Hematopoietic multipotent progenitor cell treated with erythropoietin and hydrocortisone succinate and interleukin-3 and kit ligand, for 17 days (in vitro differentiated cells): ENCODE measurements around the gene HERPUD2.

Experiments
- DNase-seq: peaks from one replicate; pipeline ENCODE4 v3.0.0-alpha.2; 2015; ENCODE audit warnings: low spot score

The HERPUD2 gene, protein sequence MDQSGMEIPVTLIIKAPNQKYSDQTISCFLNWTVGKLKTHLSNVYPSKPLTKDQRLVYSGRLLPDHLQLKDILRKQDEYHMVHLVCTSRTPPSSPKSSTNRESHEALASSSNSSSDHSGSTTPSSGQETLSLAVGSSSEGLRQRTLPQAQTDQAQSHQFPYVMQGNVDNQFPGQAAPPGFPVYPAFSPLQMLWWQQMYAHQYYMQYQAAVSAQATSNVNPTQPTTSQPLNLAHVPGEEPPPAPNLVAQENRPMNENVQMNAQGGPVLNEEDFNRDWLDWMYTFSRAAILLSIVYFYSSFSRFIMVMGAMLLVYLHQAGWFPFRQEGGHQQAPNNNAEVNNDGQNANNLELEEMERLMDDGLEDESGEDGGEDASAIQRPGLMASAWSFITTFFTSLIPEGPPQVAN

GRCh38 chr7:35694784-35695472, at the start of gene HERPUD2:
HERPUD2 (minus strand) TSS chr7:35695135; CDS start chr7:35694330, 805 bp downstream.
- peak; percentile 88 for DNase-seq

DNA sequence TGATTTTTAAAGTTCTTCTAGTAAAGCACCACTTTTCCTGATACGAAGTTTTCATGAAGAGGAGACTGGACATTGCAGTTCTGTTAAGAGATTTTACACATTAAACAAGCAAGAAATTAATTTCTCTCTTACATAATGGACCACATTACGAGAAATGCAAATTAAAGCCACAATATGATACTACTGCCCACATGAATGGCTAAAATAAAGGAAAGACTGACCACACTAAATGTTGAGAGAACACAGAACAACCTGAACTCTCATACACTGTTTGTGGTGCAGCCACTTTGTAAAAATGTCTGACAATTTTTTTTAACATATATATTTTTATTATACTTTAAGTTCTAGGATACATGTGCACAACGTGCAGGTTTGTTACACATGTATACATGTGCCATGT, 44.0 kb upstream of the HERPUD2 start:
- no peak for DNase-seq

DNA sequence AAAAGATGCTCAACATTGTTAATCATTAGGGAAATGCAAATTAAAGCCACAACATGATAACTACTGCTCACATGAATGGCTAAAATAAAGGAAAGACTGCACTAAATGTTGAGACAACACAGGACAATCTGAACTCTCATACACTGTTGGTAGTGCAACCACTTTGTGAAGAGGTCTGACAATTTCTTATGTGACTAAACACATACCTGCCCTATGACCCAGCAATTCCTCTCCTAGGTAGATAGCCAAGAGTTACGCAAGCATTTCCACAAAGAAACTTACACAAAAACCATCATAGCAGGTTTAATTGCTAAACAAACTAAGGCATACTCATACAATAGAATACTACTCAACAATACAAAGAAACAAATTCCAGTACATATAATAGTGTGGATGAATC, 41.8 kb upstream of the HERPUD2 start:
- DNase-seq: no peak

- DNase-seq: no peak
Observed at GRCh38 chr7:35735396-35735795, 40.5 kb upstream of the HERPUD2 start.

GRCh38 chr7:35734001-35734483, 39.1 kb upstream of the HERPUD2 start:
- DNase-seq: no peak

GRCh38 chr7:35731349-35731748, 36.4 kb upstream of the HERPUD2 start:
- no peak for DNase-seq

DNA sequence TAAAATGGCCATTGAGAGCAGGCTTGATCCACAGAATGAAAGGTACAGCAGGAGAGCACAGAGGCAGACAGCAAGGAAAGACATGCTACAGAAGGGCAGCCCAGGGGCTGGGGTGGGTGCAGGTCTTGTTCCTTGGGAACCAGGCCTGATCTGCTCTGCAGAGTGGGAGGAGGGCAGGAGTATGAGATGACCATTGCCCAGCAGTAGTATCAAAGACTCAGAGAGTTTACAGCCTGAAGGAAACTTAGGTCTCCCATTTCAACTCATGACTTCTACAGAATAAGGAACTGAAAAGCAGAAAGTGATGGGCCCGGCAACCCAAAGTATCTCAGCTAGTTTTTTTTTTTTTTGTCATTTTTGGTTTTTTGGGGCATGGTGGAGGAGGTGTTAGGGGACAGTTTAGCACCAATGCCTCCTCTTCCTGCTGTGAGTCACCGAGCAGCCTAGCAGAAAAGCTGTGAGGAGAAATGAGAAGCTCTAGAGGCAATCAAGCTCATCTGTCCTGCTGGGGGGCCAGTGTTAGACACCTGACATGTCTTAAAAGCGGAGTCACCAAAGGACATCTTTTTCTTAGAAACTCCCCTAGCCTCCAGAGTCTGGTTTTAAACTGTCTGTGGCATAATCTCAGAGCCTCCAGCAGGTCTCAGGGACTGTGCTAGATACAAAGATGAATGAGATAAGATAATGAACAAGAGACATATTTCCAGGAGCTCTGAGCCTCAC, 34.3 kb upstream of the HERPUD2 start:
- no peak for DNase-seq

DNA sequence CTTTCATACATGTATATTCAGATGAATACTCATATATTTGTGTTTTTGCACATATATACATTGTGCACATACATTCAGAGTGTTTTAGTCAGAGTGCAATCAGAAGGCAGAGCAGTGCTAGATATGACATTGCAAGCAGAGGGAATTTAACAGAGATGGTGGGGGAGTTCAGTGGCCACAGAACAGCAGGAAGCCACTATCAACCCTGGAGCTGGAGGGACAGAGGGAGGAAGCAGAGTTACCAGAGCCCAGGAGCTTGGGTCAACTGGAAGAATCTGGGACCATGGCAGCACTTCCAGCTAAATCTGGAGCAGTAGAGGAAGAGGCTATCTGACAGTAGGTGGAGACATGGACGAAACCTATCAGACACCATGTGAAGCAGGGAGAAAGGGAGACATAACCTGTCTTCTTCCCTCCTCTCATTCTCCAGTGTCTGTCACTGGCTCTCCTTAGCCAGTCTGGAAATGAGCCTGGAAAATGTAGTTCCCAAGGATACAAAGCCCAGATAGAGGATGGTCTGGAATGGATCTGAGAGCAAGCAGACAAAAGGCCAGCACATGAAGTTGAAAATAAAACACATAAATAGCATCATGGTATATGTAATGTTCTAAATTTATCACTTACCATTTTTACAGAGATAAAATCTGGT, 33.6 kb upstream of the HERPUD2 start:
- no peak for DNase-seq

DNA sequence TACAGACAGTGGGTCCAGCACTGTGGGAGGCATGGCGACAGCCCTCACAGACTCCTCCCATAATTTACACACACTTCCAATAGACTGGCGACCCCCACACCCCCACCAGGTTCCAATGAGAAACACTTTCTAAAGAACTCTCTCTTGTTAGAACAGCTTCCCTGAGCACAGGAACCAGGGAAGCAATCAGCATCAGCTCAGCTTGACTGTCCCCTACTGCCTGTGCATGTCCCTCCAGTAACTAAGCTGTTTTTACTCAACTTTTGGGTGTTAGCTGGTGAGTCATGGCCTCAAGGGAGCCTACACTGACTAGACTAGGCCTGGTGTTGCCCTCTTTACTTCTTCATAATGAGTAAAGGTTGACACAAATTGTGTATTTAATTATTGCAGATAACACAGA, 32.6 kb upstream of the HERPUD2 start:
- DNase-seq: no peak

- DNase-seq: no peak
Observed at GRCh38 chr7:35726654-35727053, 31.7 kb upstream of the HERPUD2 start.

- DNase-seq: no peak
Observed at GRCh38 chr7:35725280-35725680, 30.3 kb upstream of the HERPUD2 start.

GRCh38 chr7:35723011-35723410, 28.1 kb upstream of the HERPUD2 start:
- DNase-seq: no peak

DNA sequence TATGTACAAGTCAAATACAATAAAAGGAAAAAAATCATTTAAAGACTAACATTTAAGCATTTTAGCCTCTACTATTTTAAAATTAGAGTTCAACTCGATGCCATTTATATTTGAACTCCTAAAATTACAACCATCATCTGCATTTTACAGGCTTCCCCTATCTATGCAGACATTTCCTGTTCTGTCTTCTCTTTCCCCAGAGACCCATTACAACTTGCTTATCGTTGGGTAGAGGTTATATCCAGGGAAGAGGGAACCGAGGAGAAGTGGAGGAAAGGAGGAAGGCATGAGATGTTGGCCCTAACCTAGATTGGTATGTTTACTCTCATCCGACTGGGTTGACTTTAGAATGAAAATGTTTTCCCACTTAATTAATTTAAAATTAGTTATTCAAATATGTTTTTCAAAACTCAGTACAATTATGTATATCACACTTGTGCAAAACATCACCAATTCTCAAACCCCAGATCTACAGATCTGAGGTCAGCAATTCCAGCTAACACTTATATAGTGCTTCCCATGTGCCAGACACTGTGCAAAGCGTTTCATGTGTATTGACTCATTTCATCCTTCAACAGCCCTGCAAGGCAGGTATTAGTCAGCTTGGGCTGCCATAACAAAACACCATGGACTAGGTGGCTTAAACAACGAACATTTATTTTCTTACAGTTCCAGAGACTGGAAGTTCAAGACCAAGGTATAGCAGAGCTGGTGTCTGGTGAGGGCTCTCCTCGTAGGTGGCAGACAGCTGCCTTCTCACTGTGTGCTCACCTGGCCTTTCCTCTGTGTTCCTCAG, 27.3 kb upstream of the HERPUD2 start:
- DNase-seq: no peak

DNA sequence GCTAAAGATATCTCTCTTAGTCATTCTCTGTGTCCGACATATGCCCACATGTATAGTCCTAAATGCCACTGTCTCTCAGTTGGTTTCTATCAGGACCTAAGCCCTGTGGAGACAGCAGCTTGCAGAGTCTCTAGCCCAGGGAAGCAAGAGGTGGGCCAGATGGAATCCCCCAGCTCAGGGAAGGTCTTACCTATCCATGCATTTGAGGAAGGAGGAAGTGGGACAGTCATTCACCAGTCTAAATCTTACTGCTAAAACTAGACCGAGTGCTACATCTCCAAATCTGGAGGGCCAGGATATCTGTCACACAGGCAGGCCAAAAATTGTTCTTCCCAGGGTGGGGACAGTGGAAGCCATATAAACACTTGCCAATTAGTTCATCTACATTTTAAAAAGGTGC, 26.4 kb upstream of the HERPUD2 start:
- DNase-seq: no peak

DNA sequence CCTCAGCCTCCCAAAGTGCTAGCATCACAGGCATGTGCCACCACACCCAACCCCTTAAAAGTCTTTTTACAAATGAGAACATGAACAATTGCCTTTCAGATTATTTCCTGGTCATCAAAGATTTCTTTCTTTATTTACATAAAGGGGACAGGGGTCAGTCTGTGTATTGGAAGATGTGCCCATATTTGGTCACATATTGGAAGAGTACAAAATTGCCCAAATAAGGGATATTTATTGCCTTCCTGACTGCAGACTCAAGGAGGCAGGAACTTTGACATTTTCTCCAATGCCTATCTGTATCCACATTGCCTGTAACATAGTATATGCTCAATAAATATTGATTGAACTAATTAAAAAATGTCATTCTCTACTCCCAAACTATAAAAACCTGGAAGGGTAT, 25.9 kb upstream of the HERPUD2 start:
- no peak for DNase-seq

- DNase-seq: no peak
Observed at GRCh38 chr7:35720032-35720431, 25.1 kb upstream of the HERPUD2 start.

DNA sequence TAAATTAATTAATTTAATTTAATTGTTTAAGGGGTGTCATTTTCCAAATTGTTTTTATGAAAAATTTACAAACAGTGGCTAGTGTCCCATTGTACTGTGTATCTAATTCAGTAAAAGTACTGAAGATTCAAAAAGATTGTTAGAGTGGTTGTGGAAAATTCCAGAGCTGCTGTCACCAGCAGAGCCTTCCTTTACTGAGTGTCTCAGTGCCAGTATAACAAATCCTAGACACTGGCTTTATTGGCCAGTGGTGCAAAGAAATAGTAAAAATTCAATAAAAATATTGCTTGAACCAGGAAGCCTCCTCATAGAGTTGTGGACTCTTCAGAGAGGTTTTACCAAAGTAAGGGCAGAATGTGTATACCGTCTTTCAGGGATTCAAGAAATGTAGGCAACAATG, 23.1 kb upstream of the HERPUD2 start:
- no peak for DNase-seq

DNA sequence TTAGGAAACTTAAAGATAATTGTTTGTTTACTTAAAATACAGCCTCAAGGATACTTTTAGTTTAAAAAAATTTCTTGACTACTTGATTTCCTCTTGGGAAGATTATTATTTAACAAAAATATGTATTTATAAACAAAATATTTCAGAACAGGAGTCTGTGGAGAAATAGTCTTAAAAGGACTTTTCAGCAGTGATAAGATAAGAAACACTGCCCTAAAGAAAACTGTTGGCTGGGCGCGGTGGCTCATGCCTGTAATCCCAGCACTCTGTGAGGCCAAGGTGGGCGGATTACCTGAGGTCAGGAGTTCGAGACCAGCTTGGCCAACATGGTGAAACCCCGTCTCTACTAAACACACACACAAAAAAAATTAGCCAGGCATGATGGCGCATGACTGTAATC, 22.6 kb upstream of the HERPUD2 start:
- no peak for DNase-seq

DNA sequence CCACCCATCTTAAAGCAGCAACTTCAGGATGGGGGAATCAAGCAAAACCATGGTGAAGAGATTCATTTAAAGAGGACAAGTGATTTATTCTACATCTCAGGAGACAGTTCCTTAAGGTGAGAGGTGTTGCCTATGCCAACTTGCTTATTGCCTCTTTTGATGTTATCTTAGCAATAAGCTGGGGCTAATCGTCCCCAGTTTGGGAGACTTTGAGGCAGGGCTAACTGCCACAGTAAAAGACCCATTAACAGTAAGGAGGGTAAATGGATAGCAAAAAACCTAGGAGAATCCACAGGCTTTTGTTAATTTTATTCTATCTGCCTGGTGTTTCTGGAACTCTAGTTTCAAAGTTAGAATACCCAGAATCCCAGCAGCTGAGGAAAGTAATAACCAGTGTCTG, 22.1 kb upstream of the HERPUD2 start:
- no peak for DNase-seq

DNA sequence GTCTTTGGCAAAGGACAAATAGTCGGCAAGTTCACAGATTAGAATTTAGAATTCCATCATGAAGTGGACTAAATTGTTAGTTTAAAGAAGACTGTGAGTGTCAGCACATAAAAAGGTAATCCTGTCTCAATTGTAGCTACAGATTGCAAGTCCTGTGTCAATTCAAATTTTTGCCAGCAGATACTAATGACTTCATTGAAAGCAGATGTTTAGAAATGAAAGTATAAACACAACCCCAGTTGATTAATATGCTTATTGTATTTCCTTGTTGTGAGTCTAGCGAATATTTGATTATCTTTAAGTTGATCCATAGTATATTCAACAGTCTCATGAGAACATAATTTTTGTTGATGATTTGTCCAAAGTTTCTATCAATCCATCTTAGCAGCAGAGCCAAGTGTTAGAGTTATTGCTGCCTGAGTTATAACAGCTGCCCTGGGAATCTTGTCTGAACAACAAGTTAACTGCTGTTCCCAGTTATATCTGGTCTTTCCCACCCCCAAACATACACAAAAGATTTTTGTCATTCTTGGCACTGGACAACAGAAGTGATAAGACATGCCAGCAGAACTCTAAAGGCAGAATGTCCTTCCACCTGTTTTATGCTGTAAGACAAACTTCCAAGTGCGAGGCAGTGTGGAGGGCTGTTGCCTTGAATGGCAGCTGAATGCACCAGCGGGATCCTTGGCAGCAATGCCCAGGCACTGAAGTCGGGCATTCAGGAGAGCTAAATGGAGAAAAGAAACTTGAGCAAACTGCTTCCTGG, 21.3 kb upstream of the HERPUD2 start:
- no peak for DNase-seq

- DNase-seq: no peak
Observed at GRCh38 chr7:35714862-35715261, 19.9 kb upstream of the HERPUD2 start.
